GM04503 (cell line): ENCODE measurements around the gene CEBPG.

Experiments used
- DNase-seq: peaks from one replicate; pipeline ENCODE4 v3.0.0-alpha.2; 2012; ENCODE audit warnings: low read depth

The CEBPG gene

DNA sequence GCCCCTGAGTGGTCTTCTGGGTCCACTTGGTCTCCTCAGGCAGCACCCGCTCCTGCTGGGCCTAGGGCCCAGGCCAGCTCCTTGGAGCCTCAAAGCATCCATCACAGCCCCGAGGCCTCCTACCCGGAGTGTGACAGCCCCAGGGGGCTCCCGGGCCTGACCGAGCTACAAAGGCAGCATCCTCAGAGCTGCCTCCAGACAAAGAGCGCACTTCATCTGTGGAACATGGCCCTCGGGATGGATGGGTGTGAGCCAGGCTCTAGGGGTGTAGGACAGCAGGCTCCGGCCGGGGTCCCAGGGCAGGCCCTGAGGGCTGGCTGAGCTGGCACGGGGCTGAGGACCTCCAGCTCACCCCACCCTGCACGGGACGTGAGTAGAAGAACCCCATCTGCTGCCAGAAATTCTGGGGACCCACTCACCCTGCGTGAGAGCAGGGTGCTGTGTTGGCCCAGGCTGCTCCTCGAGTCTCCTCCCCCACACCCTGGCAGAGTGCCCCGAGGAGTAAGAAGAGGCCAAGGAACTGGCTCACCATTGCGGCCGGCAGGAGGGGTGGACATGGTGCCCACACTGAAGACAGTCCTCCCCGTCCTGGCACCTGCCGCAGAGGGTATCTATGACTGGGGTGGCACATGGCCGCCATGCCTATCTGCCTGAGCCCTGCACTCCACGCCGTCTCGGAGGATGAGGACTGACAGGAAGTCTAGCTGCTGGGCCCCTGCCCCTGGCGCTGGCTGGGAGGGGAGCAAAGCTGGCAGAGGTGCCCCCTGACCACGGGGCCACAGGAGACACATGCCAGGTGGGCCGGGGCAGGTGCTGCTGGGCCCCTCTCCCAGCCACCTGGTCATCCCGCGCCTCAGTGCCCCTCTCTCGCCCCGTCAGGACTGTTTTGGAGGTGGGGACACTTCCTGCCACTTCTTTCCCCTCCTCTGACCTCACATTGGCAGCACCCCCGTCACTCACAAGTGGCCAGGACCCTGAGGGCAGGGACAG is 22.3 kb downstream of the CEBPG start:
- no peak for DNase-seq

DNA sequence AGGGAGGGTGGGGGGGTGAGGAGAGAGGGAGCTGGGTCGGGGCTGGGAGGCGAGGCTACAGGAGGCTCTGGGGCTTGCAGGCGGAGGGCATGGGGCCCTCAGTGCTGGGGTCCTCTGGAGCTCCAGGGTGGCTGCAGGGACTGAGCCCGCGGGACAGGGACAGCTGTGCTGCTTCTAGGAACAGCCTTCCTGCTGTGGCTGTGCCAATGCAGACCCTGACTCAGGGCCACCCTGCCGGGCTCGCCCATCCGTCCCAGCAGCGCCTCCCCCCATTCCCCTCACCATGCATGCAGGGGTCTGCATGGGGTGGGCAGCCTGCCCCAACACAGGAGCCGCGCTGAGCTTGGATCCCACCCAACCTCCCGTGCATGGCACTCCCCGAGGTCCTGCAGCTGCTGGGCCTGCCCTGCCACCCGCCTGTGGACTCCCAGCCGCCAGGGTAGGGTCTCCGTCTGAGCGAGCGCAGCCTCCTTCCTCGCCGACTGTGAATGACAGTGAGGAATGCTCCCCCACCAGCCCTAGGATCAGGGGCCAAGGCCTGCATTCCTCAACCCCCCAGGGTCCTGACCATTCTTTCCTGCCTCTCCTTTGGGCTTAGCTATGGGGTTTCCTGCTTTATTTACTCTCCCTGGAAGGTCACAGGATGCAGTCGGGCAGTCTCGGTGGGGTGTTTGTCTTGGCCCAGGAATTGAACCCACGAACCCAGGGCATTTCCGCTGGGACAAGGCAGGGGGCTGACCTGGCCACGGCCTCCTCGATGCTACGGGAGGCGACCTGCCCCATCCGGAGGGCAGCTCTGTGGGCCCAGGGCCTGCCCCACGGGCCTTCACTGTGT is 23.4 kb downstream of the CEBPG start:
- no peak for DNase-seq

DNA sequence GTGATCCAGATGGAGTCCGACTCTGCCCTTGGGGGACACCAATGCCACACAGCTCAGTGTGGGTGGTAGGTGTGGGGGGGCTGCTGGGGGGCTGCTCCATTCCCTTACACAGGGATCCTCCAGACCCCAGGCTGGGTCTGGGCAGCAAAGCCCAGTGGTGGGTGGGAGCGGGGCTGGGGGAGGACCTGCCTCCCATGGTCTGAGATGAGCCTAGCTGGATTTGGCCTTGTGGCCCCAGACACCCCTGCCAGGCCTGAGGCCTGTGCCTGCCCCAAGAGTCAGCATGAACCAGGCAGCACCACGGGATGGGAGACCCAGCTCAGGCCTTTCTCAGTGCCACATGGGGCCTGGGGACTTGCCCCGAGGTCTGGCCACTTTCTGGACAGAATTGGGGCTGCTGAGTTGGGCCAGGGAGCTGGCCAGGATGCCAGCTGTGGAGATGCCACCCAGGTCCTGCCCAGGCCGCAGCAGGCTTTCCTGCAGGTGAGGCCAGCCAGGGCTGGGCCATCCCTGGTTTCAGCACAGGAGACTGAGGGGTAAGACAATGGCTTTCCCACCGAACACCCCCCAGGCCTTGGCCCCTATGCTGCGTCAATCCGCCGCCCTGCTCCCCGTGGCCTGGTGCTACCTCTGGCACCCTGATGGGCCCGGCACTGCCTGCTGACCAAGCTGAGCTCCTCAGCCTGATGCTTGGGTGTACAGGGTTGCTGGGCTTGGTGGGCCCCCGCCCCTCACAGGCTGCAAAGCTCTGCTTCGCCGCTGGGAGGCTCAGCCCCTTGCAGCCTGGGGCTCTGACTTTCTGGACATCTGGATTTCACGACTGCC is 24.2 kb downstream of the CEBPG start:
- DNase-seq, result no peak

DNA sequence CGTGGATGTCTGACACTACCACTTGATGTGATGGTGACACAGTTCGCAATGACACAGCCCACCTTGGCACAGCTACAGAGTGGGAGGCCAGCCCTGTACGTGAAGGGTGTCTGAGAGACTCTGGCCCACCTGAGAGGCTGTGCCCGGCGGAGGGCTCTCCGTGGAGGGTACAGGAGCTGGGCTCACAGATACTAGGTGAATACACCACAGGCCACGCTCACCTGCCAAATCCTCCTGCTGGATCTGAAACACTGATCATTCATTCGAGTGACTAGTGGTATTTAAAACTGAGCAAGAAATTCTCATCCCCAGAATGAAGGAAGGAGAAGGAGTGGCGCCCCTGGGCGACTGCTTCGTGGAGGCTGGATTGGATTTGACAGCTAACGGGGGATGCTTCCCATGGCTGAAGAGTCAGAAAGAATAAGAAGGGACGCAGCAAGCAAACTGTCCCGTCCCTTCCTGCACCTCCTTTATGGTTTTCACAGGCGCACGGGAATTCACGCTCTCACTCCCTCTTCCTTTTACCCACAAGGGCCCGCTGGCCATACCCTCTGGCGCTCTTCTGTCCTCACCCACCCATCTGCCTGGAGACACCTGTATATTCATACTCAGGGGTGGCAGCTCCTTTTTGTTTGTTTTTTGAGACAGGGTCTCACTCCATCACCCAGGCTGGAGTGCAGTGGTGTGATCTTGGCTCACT is 25.0 kb downstream of the CEBPG start:
- no peak for DNase-seq

- DNase-seq, result no peak
These were observed 25.7 kb downstream of the CEBPG start for GRCh38 chr19:33399081-33399744.

DNA sequence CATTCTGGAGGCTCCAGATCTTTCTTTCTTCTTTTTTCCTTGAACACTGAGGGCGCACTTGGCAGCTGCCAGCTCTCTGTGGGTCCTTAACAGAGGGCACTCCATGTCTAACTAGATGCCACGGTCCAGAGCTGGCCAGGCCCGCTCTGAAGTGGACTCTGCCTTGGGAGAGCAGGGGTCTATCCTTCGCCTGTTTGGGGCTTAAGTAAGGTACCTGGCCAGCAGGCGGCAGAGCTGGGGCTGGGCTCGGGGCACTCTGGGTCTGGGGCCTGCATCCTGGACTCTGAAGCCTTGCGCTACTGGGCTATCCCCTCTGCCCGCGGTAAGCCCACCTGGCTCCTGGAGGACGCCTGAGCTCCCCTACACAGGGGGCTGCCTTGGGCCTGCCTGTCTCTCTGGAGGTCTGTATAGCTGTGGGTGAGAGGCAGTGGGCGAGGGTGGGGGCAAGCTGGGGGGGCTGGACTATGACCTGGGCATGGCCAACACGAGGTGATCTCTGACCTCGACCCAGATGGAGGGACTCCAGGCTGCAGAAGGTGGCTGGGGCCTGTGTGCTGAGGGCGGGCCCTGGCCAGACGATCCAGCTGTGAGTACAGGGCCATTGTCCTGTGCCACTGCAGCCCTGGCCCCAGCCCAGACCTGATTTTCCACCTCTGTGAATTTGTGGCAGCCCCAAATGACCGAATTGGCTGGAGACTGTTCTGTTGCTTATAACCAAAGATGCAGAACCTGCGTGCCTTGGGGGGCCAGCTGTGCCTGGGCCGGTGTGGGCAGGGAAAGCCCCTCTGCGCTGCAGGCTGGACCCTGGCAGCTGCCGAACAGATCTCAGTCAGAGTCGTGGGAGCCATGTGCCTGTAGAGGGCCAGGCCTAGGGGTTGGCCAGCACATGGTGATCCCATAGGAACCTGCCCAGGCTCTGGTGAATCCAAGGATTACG is 26.5 kb downstream of the CEBPG start:
- no peak for DNase-seq

DNA sequence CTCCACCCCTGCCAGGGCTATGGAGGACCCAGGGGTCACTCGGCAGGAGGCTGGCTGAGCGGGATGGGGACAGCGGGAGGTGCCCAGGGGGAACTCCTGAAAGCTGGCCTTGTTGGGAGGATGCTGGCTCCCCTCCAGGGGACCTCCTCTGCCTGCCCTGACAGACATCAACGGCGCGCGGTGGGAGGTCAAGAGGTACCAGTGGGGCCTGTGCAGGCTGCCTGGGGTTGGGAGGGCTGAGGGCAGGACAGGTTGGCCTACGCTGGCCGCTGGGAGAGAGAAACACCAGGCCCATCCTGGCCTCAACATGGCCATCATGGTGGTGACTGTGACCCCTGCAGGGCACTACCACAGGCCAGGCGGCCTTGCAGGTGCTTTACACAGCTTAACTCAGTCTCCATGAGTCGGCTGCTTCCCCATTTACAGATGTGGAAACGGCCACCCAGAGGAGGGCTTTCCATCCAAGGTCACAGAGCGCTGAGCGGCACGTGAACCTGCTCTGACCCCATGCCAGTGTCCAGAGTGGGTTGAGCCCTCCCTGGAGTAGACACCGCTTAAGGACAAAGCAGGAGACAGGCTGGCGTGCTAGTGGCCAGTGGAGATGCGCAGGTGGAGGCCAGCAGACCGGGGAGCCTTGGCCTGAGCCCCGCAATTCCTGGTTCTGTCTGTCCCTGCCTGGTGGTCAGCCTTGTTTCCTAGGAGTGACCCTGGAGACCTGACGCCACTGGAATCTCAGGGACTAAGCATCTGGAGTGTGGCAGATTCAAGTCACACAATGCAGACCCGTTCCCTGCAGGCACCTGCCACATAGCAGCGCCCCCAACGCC is 27.6 kb downstream of the CEBPG start:
- no peak for DNase-seq

DNA sequence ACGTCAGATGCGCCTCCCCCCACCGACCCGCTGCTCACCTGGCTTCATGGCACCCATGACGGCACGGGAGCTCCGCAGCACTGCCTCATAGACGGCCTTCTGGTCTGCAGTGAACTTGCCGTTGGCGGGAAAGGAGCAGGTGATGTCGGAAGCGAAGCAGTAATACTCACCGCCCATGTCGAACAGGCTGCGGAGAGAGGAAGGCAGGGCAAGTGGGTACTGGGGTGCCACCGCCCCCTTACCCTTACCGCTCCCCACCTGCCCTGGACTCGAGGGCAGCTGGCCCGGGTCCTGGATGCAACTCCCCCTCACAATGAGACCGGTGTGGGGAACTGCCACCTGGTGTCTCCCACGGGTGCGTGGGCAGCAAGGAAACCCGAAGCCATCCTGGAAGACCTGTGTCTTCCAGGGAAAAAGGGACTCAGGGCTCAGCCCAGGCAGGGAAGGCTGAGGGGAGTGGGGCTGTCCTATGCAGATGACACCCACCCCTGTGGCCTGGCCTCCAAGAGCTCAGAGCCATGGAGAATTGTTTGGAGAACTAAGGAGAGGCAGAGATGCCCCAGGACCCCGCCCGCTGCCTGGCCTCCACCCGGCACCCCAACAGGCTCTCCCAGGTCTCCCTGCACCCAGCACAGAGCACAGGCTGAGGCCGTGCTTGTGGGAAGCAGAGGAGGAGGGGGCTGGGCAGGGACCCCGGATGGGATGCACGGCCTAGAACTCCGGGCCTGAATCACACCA is 28.3 kb downstream of the CEBPG start:
- no peak for DNase-seq

DNA sequence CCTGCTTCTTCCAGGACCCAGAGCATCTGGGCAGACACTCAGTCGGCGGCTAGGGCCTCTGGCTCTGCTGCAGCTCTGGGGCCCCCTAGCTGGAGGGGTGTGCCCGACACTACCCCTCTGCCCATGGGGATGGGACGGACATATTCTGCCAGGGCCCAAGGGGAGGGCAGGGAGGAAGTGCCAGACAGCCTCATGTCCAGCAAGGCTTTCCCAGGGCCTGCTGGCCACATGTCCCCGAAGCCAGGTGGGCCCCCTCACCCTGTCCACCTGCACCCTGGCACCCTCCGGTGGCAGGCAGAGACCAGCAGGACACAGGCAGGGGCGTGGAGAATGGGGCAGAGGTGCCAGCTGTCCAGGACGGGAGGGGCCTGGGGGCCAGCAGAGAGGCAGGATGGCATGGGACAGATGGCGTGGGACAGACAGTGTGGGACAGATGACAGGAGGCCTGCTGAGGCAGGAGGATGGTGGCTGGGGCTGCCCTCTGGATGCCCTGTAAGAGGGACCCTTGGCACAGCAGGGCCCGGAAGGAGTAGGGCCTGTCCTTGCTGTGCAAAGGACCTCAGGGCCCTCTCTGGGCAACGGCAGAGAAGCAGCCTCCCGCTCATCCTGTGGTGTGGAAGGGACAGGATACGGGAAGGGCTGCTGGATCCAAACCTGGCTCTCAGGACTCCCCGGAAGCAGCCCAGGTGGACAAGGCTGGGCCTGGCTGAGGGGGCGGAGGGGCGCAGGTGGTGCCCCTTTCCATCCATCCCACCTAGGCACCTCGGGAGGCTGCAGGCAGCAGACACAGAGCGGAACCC is 29.1 kb downstream of the CEBPG start:
- DNase-seq, result no peak

DNA sequence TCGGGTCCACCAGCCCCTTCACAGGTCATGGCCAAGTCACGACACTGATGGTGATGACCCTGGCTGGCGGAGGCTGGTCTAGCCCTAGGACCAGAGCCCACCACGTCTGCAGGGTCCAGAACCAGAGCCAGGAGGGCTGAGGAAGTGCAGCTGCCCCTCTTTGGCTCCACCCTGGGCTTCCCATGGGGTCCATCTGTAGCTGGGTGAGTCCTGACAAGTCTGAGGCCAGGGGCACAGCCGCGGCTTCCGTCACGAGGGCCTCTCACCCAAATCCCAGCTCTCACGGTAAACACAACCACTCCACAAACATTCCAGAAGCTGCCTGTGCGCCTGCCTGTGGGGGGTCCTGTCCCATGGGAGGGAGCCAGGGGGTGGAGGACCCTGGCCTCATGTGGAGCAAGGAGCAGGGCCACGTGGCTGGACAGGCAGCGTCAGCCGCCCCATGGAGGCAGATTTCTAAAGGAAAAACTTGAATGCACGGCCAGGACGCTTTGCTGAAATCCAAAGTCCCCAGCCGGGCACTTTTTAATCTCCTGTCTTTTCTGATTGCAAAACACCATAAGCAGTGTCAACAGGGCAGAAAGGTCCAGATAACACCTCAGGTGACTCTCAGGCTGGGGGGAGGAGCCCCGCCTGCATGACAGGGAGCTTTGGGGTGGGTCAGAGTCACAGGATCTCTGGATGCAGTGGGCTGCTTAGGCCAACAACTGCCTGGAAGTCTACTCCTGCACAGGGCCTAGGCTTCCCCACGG is 29.9 kb downstream of the CEBPG start:
- DNase-seq, result no peak

- no peak for DNase-seq
These were observed 30.4 kb downstream of the CEBPG start for GRCh38 chr19:33403973-33404304.

- no peak for DNase-seq
These were observed 31.2 kb downstream of the CEBPG start for GRCh38 chr19:33404506-33405253.

GRCh38 chr19:33405254-33405552 is 31.7 kb downstream of the CEBPG start:
- no peak for DNase-seq

DNA sequence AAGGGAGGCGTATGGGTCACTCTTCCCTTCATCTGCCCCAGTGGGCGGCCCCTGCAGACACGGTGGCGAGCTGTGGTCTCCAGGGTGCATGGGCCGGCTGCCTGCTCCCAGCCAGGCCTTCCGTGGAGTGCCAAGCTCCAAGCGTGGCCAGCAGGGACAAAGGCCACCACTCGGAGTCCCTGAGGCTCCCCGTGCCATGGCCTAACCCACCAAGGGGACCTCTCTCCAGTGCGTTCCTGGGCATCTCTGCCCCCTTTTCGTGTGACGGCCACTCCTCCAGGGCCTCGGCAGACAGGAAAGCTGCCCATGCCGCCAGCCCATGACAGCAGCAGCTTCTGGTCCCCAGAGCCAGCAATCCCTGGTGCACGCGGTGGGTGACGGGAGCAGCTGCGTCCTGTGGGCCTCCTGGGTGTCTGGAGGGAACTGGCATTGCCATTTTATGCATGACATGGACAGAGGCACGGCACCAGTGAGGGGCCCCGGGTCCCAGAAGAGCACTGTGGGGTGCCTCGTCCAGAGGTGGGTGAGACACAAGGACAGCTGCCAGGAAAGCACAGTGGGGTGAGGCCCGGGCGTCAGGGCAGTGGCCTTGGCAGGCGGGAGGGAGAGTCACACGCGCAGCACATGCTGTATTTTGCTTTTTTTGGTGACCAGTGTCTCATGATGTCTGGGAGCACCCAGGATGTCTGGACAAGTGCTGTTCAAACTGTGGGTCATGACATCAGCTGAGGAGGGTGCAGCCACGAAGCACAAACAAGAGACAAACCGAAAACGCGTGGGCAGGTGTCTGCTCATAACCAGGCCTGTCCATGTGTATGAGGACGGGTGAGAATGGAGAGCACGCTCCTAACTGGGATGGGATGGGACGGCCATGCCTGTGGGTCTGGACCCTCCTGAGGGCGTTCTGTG is 32.3 kb downstream of the CEBPG start:
- DNase-seq, result no peak

DNA sequence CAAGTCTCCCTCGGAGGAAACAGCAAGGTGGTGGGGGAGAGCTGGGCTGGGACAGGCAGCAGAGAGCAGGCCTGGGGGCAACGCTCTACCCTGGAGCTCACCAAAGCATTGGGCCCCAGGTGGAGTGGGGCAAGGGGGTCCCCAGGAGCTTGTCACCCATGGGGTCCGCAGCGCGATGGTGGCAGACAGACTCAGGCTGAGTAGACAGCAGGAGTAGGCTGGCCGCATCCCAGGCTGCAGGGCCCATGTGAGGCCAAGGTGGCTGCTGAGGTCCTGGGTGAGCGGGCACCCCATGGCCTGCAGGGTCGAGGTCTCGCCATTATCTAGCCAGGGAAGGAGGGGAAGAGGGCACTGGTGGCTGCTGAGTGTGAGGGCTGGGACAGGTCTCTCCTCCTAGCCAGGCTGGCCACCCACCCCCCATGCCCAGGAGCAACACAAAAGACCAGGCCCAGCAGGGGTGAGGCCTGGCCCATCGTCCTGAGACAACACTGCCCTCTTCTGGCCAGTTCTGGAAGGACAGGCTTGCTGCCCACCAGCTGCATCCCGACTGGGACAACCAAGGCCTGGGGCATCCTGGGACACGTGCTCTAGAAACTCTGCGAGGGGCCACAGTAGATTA is 33.1 kb downstream of the CEBPG start:
- no peak for DNase-seq
